Right ventricle myocardium inferior (tissue), 1 donor: ENCODE results near the gene TRAF2. TPM values are rescaled to one million over a fixed set of nuclear protein-coding genes. Genes with fewer than 3 reads are reported as not detected.

Source experiments
- ATAC-seq: fragments of 200-7000 bp; cut with Tn5 transposase; one replicate; pipeline ENCODE4 v1.9.1; 2020; ENCODE audit warnings: mild to moderate bottlenecking, moderate library complexity
- DNase-seq: peaks from one replicate; pipeline ENCODE4 v3.0.0; 2021; ENCODE audit errors: missing footprints
- intact Hi-C: fragments of 100-400 bp; cut with DNase I; formaldehyde crosslinking; loops from one replicate; pipeline ENCODE4 v1.11.0; 2022
- total RNA-seq: library from RNA; stranded (reverse); fragmentation: NEBNext Ultra II Directional; extraction: Animal tissue kit (Norgen Biotek cat#: 25700); gene quantifications from one replicate; pipeline ENCODE4 v1.2.1, GENCODE V29; 2021
- donor health status: DM: no; HTN: yes; CAD: no; lungs with severe emphysema.

TRAF2 gene
- total RNA-seq, 1 donor from 2014 or later: 12.6 TPM

- DNase-seq (no peak), ATAC-seq (no peak)
- intact Hi-C loops: no loop called here
These were observed 12.9 kb downstream of the TRAF2 start for GRCh38 chr9:136899196-136899595.

GRCh38 chr9:136900556-136900955 lies 14.2 kb downstream of the TRAF2 start:
- DNase-seq: no peak
- intact Hi-C loops: loop anchor here (5.0 kb wide), 2 partner anchors 42 to 53 kb away; partner anchors contain the start of genes FBXW5 and PHPT1
- ATAC-seq: no peak

- intact Hi-C loops: loop anchor here (5.0 kb wide), 2 partner anchors 41 to 54 kb away; partner anchors contain the start of genes FBXW5 and PHPT1
- no peak for ATAC-seq
- no peak for DNase-seq
These were observed 14.7 kb downstream of the TRAF2 start for GRCh38 chr9:136900988-136901515.

- ATAC-seq: peak; percentile 43
- intact Hi-C loops: loop anchor here (5.0 kb wide), 2 partner anchors 41 to 54 kb away; partner anchors contain the start of genes FBXW5 and PHPT1
- no peak for DNase-seq
These were observed 15.4 kb downstream of the TRAF2 start for GRCh38 chr9:136901516-136902258.

- DNase-seq: no peak
- peak; percentile 89 for ATAC-seq
- intact Hi-C loops: loop anchor here (5.0 kb wide), 2 partner anchors 40 to 55 kb away; partner anchors contain the start of genes FBXW5 and PHPT1
These were observed 16.0 kb downstream of the TRAF2 start for GRCh38 chr9:136902259-136902821.

GRCh38 chr9:136903041-136903554 lies 16.8 kb downstream of the TRAF2 start:
- intact Hi-C loops: loop anchor here (5.0 kb wide), 2 partner anchors 39 to 56 kb away; partner anchors contain the start of genes FBXW5 and PHPT1
- ATAC-seq: peak; percentile 32

GRCh38 chr9:136906266-136906665 lies 19.9 kb downstream of the TRAF2 start:
- ATAC-seq: no peak
- intact Hi-C loops: no loop called here
- no peak for DNase-seq

More at GRCh38 chr9:136903041-136903554, 16.8 kb downstream of the TRAF2 start:
- DNase-seq: peak; percentile 76

- ATAC-seq (no peak), DNase-seq (no peak)
- intact Hi-C loops: no loop called here
These were observed 20.9 kb downstream of the TRAF2 start for GRCh38 chr9:136907011-136907914.

GRCh38 chr9:136910197-136910900 lies 24.0 kb downstream of the TRAF2 start:
- intact Hi-C loops: no loop called here
- DNase-seq: no peak
- ATAC-seq: no peak

- DNase-seq: no peak
- no peak for ATAC-seq
- intact Hi-C loops: no loop called here
These were observed 24.6 kb downstream of the TRAF2 start for GRCh38 chr9:136910901-136911245.

- DNase-seq (no peak), ATAC-seq (no peak)
- intact Hi-C loops: no loop called here
These were observed 27.6 kb downstream of the TRAF2 start for GRCh38 chr9:136913701-136914438.

GRCh38 chr9:136915632-136916329 lies 29.5 kb downstream of the TRAF2 start:
- DNase-seq (no peak), ATAC-seq (no peak)
- intact Hi-C loops: no loop called here

GRCh38 chr9:136916330-136917184 lies 30.2 kb downstream of the TRAF2 start:
- DNase-seq (no peak), ATAC-seq (no peak)
- intact Hi-C loops: no loop called here

GRCh38 chr9:136917902-136918301 lies 31.6 kb downstream of the TRAF2 start:
- DNase-seq (no peak), ATAC-seq (no peak)
- intact Hi-C loops: no loop called here

- DNase-seq: no peak
- no peak for ATAC-seq
- intact Hi-C loops: no loop called here
These were observed 33.8 kb downstream of the TRAF2 start for GRCh38 chr9:136920069-136920468.

- intact Hi-C loops: no loop called here
- ATAC-seq (no peak), DNase-seq (no peak)
These were observed 34.5 kb downstream of the TRAF2 start for GRCh38 chr9:136920734-136921231.
